Neural crest cell (in vitro differentiated cells): ENCODE measurements around the gene C1orf159. TPM values are rescaled to one million over a fixed set of nuclear protein-coding genes. Genes with fewer than 3 reads are reported as not detected.
A peak's percentile ranks its signal among the peaks of the same experiment; 100 is the strongest.
"Not testable (repeated sequence)": the region's sequence is repeated elsewhere in the genome, so short reads cannot be mapped to it uniquely, and the experiment has no call there.

Experiments
- DNase-seq: peaks from one replicate; pipeline ENCODE4 v3.0.0; 2021; ENCODE audit warnings: low read depth, mixed read lengths, low spot score
- H3K27ac Mint-ChIP-seq: one replicate; pipeline ENCODE4 v1.8.0; 2021; ENCODE audit warnings: mild to moderate bottlenecking, mixed read lengths; ENCODE audit not compliant: unreplicated experiment
- H3K27me3 Mint-ChIP-seq: 2 replicates; pipeline ENCODE4 v1.8.0; 2021; ENCODE audit warnings: low read depth, mild to moderate bottlenecking, mixed read lengths
- H3K36me3 Mint-ChIP-seq: 2 replicates; pipeline ENCODE4 v1.8.0; 2021; ENCODE audit warnings: low read depth, mild to moderate bottlenecking, mixed read lengths
- H3K4me1 Mint-ChIP-seq: 2 replicates; pipeline ENCODE4 v1.8.0; 2021; ENCODE audit warnings: mixed read lengths
- H3K4me3 Mint-ChIP-seq: one replicate; pipeline ENCODE4 v1.8.0; 2021; ENCODE audit warnings: mild to moderate bottlenecking, mixed read lengths
- H3K9me3 Mint-ChIP-seq: 2 replicates; pipeline ENCODE4 v1.8.0; 2021; ENCODE audit warnings: mixed read lengths
- CTCF ChIP-seq: fragments of 200-600 bp; sonication (generic); conservative IDR thresholded peaks from 2 replicates; pipeline ENCODE4 v1.5.0; 2021; ENCODE audit warnings: antibody characterized with exemption, mild to moderate bottlenecking
- total RNA-seq: library from RNA; stranded (reverse); gene quantifications from 2 replicates; pipeline ENCODE4 v1.2.1, GENCODE V29; 2021

The C1orf159 gene
- total RNA-seq, 1 donor from 2014 or later: 26.1 TPM

- Mint-ChIP-seq H3K4me1 (peaks cover 3% of the 10 kb centered on the region), H3K36me3 (no peaks in the 10 kb centered on the region), H3K27me3 (peaks cover 11% of the 10 kb centered on the region), H3K9me3 (no peaks in the 10 kb centered on the region), H3K27ac (no peak overlapping the region), H3K4me3 (peak overlapping the region; percentile 56)
- no peak for TF ChIP-seq CTCF
- DNase-seq: no peak
Observed at GRCh38 chr1:1079408-1080121, 36.3 kb downstream of the C1orf159 start.

GRCh38 chr1:1077396-1077795 lies 38.5 kb downstream of the C1orf159 start:
- peaks cover 13% of the 10 kb centered on the region for H3K27me3 Mint-ChIP-seq
- H3K27ac Mint-ChIP-seq, H3K36me3 Mint-ChIP-seq, H3K4me1 Mint-ChIP-seq, H3K9me3 Mint-ChIP-seq, DNase-seq, H3K4me3 Mint-ChIP-seq: not testable (repeated sequence)

- Mint-ChIP-seq H3K36me3 (no peaks in the 10 kb centered on the region), H3K27me3 (peaks cover 16% of the 10 kb centered on the region), H3K4me1 (peaks cover 4% of the 10 kb centered on the region), H3K4me3 (no peak overlapping the region), H3K9me3 (no peaks in the 10 kb centered on the region), H3K27ac (no peak overlapping the region)
- no peak for TF ChIP-seq CTCF
- no peak for DNase-seq
Observed at GRCh38 chr1:1075148-1075935, 40.5 kb downstream of the C1orf159 start.

- Mint-ChIP-seq H3K27me3 (peaks cover 19% of the 10 kb centered on the region), H3K27ac (peak overlapping the region; percentile 83), H3K4me1 (peaks cover 9% of the 10 kb centered on the region), H3K36me3 (no peaks in the 10 kb centered on the region), H3K9me3 (no peaks in the 10 kb centered on the region), H3K4me3 (peak overlapping the region; percentile 72)
- DNase-seq: no peak
- TF ChIP-seq CTCF: no peak
Observed at GRCh38 chr1:1074631-1075147, 41.2 kb downstream of the C1orf159 start.

GRCh38 chr1:1073743-1074587 lies 41.9 kb downstream of the C1orf159 start, which contains the start of gene RNF223:
TSS of gene RNF223 (minus strand) at chr1:1074306. CDS start at chr1:1072566, 1,740 bp downstream.
- Mint-ChIP-seq H3K4me1 (peaks cover 9% of the 10 kb centered on the region), H3K4me3 (peak within 1 kb of the TSS; percentile 72), H3K27me3 (peaks cover 15% of the 10 kb centered on the region), H3K9me3 (no peaks in the 10 kb centered on the region), H3K36me3 (no peaks in the 10 kb centered on the region), H3K27ac (peak within 1 kb of the TSS; percentile 83)
- no peak for DNase-seq
- TF ChIP-seq CTCF: no peak
